Measurements from ENCODE around the gene ATE1.

The ATE1 gene

GRCh38 chr10:121695731-121696464, 231.9 kb downstream of the ATE1 start:
- no peak for DNase-seq (ENCODE audit: low read depth in 2 of 2)

- no peak for DNase-seq (ENCODE audit: low read depth in 2 of 2)
Observed at GRCh38 chr10:121694966-121695643, 232.7 kb downstream of the ATE1 start.

GRCh38 chr10:121694327-121694965, 233.4 kb downstream of the ATE1 start:
- DNase-seq (ENCODE audit: low read depth in 2 of 2), result no peak

- DNase-seq (ENCODE audit: low read depth in 2 of 2), result no peak
Observed at GRCh38 chr10:121692626-121693025, 235.2 kb downstream of the ATE1 start.

GRCh38 chr10:121690970-121691369, 236.9 kb downstream of the ATE1 start:
- no peak for DNase-seq (ENCODE audit: low read depth in 2 of 2)
